MCF 10A (cell line): ENCODE data around the gene DNAJC21. TPM values are rescaled to one million over a fixed set of nuclear protein-coding genes. Genes with fewer than 3 reads are reported as not detected.

Experiments used
- BruUV-seq: library from RNA; stranded (reverse); fragments of 400-500 nt; replicated peaks from 2 replicates; lab custom pipeline; 2021; lab: Mats Ljungman, UMichigan
- CTCF ChIA-PET: fragments of 300-600 bp; sonication (Branson Sonifier 250); formaldehyde crosslinking; extraction: SDS; loops from one replicate; lab custom pipeline; 2021; ENCODE audit warnings: antibody characterized with exemption, inconsistent platforms; lab: Yijun Ruan, JAX
- POLR2A ChIA-PET: fragments of 300-600, 350-650 bp; sonication (Branson Sonifier 250); formaldehyde crosslinking; extraction: SDS; loops from one replicate; lab custom pipeline; 2020; ENCODE audit warnings: antibody characterized with exemption, inconsistent platforms; lab: Yijun Ruan, JAX
- DNase-seq: peaks from one replicate; pipeline ENCODE4 v3.0.0-alpha.2; 2018; ENCODE audit not compliant: unreplicated experiment
- H3K27ac Mint-ChIP-seq: one replicate; pipeline ENCODE4 v1.8.0; 2022; ENCODE audit warnings: mild to moderate bottlenecking, low read depth, mixed read lengths; ENCODE audit not compliant: unreplicated experiment
- H3K27me3 Mint-ChIP-seq: one replicate; pipeline ENCODE4 v1.8.0; 2022; ENCODE audit warnings: mixed read lengths; ENCODE audit not compliant: insufficient read depth, unreplicated experiment
- H3K36me3 Mint-ChIP-seq: one replicate; pipeline ENCODE4 v1.8.0; 2022; ENCODE audit warnings: mild to moderate bottlenecking, moderate library complexity, mixed read lengths; ENCODE audit not compliant: insufficient read depth, unreplicated experiment
- H3K4me1 Mint-ChIP-seq: one replicate; pipeline ENCODE4 v1.8.0; 2022; ENCODE audit warnings: mixed read lengths; ENCODE audit not compliant: insufficient read depth, unreplicated experiment
- H3K4me3 Mint-ChIP-seq: one replicate; pipeline ENCODE4 v1.8.0; 2022; ENCODE audit warnings: mild to moderate bottlenecking, moderate library complexity, mixed read lengths; ENCODE audit not compliant: unreplicated experiment
- H3K9me3 Mint-ChIP-seq: one replicate; pipeline ENCODE4 v1.8.0; 2022; ENCODE audit warnings: mixed read lengths; ENCODE audit not compliant: unreplicated experiment
- CTCF ChIP-seq: fragments of 200-600 bp; IDR thresholded peaks from one replicate; pipeline ENCODE4 v1.8.0; 2022; ENCODE audit warnings: antibody characterized with exemption, mild to moderate bottlenecking; ENCODE audit not compliant: unreplicated experiment
- intact Hi-C: fragments of 100-400 bp; cut with micrococcal nuclease; formaldehyde crosslinking; loops from 2 replicates; pipeline ENCODE4 v1.14.1; 2022
- total RNA-seq: library from RNA; stranded (reverse); gene quantifications from 2 replicates; pipeline ENCODE4 v1.2.3, GENCODE V29; 2022

The DNAJC21 gene
- total RNA-seq, 1 experiment from 2014 or later: 64.6 TPM

GRCh38 chr5:34941936-34942335, 12.6 kb downstream of the DNAJC21 start:
- ChIA-PET CTCF (no interaction called here), POLR2A (no interaction called here)
- H3K4me1 Mint-ChIP-seq: no peaks in the 10 kb centered on the region
- no TSS peak for BruUV-seq
- H3K36me3 Mint-ChIP-seq: peaks cover 84% of the 10 kb centered on the region
- peak overlapping the region; percentile 4 for H3K27ac Mint-ChIP-seq
- TF ChIP-seq CTCF: no peak
- no peaks in the 10 kb centered on the region for H3K9me3 Mint-ChIP-seq
- no peak overlapping the region for H3K4me3 Mint-ChIP-seq
- DNase-seq: no peak
- H3K27me3 Mint-ChIP-seq: no peaks in the 10 kb centered on the region
- intact Hi-C loops: no loop called here

GRCh38 chr5:34944044-34944443, 14.7 kb downstream of the DNAJC21 start:
- Mint-ChIP-seq H3K9me3 (no peaks in the 10 kb centered on the region), H3K36me3 (peaks cover 85% of the 10 kb centered on the region), H3K27ac (no peak overlapping the region), H3K4me1 (no peaks in the 10 kb centered on the region), H3K27me3 (no peaks in the 10 kb centered on the region), H3K4me3 (no peak overlapping the region)
- BruUV-seq: no TSS peak
- no peak for DNase-seq
- intact Hi-C loops: no loop called here
- no peak for TF ChIP-seq CTCF
- ChIA-PET CTCF (interaction anchor here (0.9 kb wide), 1 partner anchor 18 kb away, joined by 4 read pairs; no protein-coding TSS in a partner anchor), POLR2A (interaction anchor here (0.6 to 2.5 kb wide), 2 partner anchors 14 to 19 kb away, joined by 5 to 8 read pairs; partner anchors contain the start of gene DNAJC21)

GRCh38 chr5:34944460-34945047, 15.2 kb downstream of the DNAJC21 start:
- H3K36me3 Mint-ChIP-seq: peaks cover 86% of the 10 kb centered on the region
- no peaks in the 10 kb centered on the region for H3K4me1 Mint-ChIP-seq
- ChIA-PET CTCF (no interaction called here), POLR2A (interaction anchor here (0.6 to 2.5 kb wide), 3 partner anchors 15 to 521 kb away, joined by 3 to 8 read pairs (median 5); partner anchors contain the start of gene DNAJC21)
- no peaks in the 10 kb centered on the region for H3K9me3 Mint-ChIP-seq
- DNase-seq: no peak
- no peak overlapping the region for H3K4me3 Mint-ChIP-seq
- BruUV-seq: no TSS peak
- intact Hi-C loops: no loop called here
- no peak overlapping the region for H3K27ac Mint-ChIP-seq
- TF ChIP-seq CTCF: no peak
- H3K27me3 Mint-ChIP-seq: no peaks in the 10 kb centered on the region

DNA sequence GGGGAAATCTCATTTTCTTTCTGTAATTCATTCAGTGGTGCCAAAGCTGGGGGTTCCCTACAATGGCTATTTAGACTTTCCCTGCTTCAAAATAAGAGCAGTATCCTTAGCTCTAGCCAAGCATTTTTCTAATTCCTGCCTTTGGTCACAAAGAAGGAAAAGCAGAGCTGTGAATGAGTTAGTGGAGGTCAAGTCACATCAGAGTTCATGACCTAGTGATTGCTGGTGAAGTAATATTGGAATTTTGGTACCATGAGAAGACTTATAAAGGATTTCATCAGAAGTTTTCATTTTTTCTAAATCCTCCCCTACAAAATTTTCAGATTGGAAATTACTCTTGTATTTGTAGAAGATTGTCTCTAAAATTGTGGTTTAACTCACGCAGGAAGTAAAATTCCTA, 28.0 kb downstream of the DNAJC21 start:
- Mint-ChIP-seq H3K27ac (no peak overlapping the region), H3K4me3 (no peak overlapping the region), H3K36me3 (peaks cover 31% of the 10 kb centered on the region), H3K4me1 (peaks cover 7% of the 10 kb centered on the region), H3K27me3 (no peaks in the 10 kb centered on the region), H3K9me3 (no peaks in the 10 kb centered on the region)
- no peak for TF ChIP-seq CTCF
- intact Hi-C loops: loop anchor here (5.0 kb wide), 1 partner anchor 970 kb away; no protein-coding TSS in a partner anchor
- ChIA-PET POLR2A (interaction anchor here (0.6 to 0.8 kb wide), 2 partner anchors 166 to 448 kb away, joined by 3 to 4 read pairs; no protein-coding TSS in a partner anchor), CTCF (interaction anchor here (0.6 to 4.2 kb wide), 11 partner anchors 9 to 50 kb away, joined by 3 to 34 read pairs (median 6); no protein-coding TSS in a partner anchor)
- no peak for DNase-seq
- no TSS peak for BruUV-seq
